GM21515 (cell line): ENCODE results near the gene APOBEC3G.

Experiments used
- ATAC-seq: cut with Tn5 transposase; IDR thresholded peaks from one replicate; pipeline ENCODE4 v1.9.1; 2021; ENCODE audit not compliant: unreplicated experiment

Gene APOBEC3G

DNA sequence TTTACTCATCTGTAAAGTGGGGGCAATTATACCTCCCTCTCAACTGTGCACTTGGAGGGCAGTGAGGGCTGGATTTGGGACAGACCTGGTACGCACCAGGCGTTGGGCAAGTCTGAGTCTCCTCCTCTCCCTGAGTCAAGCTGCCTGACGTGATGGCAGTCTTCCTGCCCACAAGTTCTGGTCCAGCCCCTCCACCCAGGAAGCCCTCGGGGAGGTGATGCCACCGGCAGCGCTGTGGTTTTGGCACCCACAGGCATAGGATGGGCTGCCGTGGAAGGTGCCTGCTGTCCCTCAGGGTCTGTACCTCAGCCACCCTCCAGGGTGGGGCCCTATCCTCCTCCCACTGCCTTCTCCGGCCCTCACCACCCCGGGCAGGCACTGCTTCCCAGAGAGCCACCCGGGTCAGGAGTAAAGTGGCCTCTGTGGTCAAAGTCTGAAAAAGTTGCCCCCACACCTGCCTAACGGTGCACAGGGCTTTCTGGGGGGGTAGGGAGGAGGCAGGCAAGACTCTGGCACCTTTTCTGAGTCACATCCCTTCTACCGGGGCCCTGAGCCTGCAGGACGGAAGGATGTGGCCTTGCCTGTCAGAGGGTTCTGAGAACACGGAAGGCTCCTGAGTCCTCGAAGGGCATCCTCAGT, 13.5 kb downstream of the APOBEC3G start:
- no peak for ATAC-seq

GRCh38 chr22:39091126-39092081, 14.3 kb downstream of the APOBEC3G start:
- ATAC-seq = no peak

DNA sequence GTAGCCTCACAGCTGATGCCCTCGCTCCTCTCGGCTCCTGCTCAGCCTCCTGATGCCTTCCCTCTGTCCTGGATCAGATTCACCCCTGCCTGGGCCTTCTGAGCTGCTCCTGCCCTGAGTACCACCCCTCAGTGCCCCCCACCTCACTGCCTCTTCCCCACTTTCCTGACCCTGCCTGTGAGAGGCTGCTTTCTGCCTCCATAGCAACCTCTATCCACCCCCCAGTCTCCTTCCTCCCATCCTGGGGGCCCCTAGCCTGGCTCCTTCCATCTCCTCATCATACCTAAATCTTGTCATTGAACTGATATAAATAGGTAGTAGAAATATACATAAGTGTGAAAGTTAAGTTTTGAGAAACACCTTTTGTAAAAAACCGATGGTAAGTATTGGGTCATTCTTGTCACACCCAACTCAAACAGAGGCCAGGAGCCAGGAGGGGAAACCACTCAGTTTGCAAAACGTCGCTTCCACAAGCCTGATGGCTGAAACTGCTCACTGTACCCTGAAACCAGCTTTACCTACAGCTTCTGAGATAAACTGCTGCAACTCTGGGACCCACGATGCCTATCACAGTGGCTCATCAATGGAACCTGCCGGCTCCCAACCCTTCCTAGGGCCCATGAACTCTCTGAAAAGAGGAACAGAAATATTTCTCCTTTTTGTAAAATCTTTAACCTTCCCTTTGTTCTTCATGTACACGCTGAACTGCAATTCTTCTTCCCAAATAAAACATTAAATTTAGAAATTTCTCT, 15.2 kb downstream of the APOBEC3G start:
- ATAC-seq = no peak

GRCh38 chr22:39094717-39095389, 17.8 kb downstream of the APOBEC3G start:
- ATAC-seq = no peak

DNA sequence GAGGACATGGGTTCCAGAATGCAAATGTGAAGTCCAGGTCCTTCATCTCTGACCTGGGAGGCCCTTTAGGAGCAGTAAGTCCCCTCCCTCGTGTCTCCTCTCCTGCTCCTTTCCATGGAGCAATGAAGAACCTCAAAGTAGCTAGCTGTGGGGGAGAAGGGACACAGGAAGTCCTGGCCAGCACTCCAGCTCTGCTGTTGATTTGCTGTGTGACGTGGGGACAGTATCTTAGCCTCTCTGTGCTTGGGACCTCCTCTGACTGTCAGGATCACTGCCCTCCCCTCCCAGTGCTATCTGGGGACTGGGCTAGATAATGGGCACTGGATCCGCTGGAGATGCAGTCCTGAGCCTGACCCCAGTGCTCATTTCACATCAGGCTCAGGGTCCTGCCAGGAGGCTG, 18.9 kb downstream of the APOBEC3G start:
- ATAC-seq = no peak

DNA sequence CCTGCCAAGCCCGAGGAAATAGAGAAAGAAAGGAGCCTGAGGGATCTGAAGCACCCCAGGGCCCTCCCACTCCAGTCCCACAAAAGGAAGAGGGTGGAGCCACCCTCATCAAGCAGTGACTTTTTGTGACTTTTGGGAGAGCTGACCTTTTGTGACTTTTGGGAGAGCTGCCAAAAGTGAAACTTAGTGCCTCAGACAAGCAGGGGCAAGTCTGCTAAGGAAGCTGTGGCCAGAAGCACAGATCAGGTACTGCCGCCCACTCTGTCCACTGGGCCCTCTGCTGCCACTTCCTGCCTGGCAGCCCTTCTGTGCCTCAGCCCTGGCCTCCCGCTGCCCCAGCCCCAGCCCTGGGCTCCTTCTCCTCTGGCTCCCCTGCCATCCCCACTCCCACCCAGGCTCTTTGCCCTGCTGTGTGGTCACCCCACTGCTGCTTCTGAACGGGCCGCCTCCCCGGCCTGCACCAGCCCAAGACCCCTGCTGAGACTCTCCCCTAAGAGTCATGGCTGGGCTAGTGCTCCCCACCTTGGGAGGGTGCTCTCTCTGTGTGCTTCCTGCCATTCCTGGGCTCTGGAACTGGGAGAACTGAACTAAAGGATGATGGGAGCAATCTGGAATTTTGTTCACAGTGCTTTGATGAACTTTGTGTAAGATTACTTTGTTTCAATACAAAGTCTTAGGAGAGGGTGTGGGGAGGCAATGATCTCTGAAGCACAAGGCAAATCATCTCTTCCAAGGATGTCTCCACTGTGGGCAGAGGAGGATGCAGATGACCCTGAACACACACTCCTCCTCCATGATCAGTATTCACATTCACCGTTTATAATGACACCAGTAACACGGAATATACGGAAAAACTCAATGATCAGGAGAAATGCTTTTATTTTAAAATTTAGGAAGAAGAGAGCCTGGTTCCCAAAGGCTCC, 20.3 kb downstream of the APOBEC3G start, which contains the start of gene APOBEC3H:
TSS of gene APOBEC3H (plus strand) at position 147 of the 923 bp plus-strand sequence. CDS start 3,035 bp downstream, outside the sequence.
- ATAC-seq = no peak

DNA sequence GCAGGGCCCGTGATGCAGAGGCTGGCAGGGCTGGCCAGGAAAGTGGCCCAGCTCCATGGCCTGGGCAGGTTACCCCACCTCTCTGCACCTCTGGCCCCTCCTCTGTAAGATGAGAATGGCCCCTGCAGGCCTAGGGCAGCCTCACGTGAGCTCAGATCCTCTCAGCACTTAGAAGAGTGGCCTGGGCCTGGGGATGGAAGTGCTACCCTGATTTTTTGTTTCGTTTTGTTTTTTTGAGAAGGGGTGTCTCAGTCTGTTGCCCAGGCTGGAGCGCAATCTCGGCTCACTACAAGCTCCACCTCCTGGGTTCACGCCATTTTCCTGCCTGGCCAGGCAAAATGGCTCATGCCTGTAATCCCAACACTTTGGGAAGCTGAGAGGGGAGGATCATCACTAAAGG, 21.0 kb downstream of the APOBEC3G start:
- ATAC-seq = no peak

- no peak for ATAC-seq
Measured at GRCh38 chr22:39098576-39098975, 21.5 kb downstream of the APOBEC3G start.

- no peak for ATAC-seq
Measured at GRCh38 chr22:39101226-39101625, 24.2 kb downstream of the APOBEC3G start.

DNA sequence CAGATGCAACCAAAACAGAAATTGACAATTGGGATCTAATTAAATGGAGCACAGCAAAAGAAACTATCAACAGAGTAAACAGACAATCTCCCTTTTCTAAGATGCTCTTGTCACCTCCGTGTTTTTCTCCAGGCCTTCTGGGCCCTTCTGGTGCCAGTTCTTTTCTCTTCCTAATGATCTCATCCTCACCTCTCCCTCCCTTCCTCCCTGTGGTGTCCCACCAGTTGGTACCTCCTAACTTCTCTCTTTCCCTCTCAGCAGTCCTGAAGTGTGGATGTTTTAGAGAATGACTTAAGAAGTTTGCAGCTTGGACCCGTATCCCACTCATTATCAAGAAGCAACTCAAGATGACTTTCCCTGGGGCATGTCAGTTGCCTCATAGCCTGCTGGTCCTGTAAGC, 26.4 kb downstream of the APOBEC3G start:
- ATAC-seq = no peak

DNA sequence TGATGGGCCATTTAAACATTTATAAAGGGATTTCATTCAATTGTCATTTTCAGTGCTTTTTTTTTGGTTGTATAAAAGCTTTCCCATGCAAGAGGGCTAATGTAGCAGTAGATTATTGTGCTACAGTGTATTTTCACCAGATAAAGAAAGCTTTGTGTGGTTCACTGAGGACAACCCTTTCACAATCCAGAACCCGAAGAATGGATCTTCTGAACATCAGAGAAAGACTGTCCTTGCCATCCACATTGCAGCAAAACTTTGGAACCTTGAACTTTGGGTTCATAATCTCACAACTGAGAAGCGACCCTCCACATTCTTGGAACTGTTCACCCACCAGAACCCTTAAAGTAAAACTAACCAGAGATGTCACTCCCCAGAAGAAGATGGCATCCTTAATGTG, 29.3 kb downstream of the APOBEC3G start:
- ATAC-seq = no peak

GRCh38 chr22:39108487-39108886, 31.4 kb downstream of the APOBEC3G start:
- ATAC-seq = no peak

- no peak for ATAC-seq
Measured at GRCh38 chr22:39109361-39109760, 32.3 kb downstream of the APOBEC3G start.

- ATAC-seq = no peak
Measured at GRCh38 chr22:39110631-39111561, 33.8 kb downstream of the APOBEC3G start.

DNA sequence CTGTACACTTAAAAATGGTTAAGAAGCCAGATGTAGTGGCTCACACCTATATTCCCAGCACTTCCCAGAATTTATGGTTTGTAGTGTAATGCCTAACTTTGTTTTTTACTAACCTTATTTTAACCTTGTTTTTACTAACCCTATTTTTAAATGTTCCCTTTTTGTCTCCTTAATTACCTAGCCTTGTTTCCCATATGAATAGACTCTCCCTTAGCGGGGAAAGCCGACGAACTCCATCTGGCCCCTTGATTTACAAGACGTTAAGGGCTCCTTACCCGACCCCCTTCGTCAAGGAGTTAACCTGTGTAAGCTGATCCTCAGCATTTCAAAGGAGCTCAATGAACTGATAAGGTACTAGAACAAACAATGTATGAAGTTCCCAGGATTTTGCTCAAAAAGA, 37.0 kb downstream of the APOBEC3G start:
- ATAC-seq = no peak

DNA sequence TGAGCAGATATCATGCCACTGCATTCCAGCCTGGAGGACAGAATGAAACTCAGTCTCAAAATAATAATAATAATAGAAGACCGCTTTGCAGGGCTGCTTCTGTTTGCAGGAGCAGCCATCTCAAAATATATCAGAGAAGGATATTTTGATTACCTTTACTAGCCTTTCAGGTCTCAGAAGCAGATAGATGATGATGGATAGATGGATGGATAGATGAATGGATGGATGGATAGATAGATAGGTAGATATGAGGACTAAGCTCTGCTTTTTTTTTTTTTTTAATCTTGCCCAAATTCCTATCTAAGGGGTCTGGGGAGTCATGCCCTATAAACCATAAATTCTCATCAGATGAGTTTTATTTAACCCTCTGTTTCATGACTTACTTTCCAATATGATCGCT, 38.5 kb downstream of the APOBEC3G start:
- ATAC-seq = no peak

DNA sequence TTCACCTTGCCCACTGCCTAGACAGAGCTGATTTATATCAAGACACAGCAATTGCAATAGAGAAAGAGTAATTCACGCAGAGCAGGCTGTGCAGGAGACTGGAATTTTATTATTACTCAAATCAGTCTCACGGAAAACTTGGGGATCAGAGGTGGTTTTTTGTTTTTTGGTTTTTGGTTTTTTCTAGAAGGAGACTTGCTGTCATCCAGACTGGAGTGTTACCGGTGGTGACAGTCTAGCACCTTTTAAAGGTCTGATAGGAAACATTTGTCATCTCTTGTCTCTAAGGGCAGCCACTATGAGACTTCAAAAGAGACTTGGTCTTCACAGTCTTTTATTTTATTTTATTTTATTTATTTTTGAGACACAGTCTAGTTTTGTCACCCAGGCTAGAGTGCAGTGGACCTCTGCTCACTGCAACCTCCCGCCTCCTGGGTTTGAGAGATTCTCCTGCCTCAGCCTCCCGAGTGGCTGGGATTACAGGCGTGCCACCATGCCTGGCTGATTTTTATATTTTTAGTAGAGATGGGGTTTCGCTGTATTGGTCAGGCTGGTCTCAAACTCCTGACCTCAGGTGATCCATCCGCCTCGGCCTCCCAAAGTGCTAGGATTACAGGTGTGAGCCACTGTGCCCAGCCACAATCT, 39.0 kb downstream of the APOBEC3G start:
- ATAC-seq = no peak

DNA sequence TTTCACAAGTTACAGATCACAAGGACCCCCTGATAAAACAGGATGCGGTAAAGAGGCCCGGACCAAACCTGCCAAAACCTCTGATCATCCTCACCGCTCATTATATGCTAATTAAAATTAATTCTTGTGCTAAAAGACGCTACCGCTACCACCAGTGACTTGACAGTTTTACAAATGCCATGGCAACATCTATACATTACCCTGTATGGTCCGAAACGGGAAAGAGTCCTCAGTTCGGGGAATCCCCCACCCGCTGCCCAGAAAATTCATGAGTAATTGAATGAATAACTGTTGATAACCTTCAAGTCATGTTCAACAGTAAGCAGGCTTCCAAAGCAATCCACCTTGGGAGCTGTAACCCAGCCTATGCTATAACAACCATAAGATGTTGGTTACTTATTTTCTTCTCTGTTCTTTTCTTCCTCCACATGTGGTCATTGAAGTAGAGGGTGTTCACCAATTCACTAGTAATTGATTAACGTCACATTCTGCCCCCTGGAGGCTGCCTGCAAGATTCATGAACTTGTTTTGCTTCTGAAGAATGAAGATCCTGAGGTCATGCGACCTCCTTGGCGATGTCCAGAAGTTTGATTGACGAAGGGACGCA, 40.6 kb downstream of the APOBEC3G start:
- ATAC-seq = no peak
